Osteoblast (primary cell): ENCODE data around the gene OPN1LW. TPM values are rescaled to one million over a fixed set of nuclear protein-coding genes. Genes with fewer than 3 reads are reported as not detected.
A peak's percentile ranks its signal among the peaks of the same experiment; 100 is the strongest.

Experiments
- DNase-seq: peaks from one replicate; pipeline ENCODE4 v3.0.0; 2011; ENCODE audit warnings: low spot score, mixed read lengths; ENCODE audit not compliant: insufficient read length; ENCODE audit errors: missing footprints
- H2AFZ ChIP-seq: 2 replicates; pipeline ENCODE4 v1.6.0; 2011; ENCODE audit warnings: mild to moderate bottlenecking, low read length
- H3K27ac ChIP-seq: 2 replicates; pipeline ENCODE4 v1.5.1; 2011; ENCODE audit warnings: mild to moderate bottlenecking, low read depth, low read length, moderate library complexity
- H3K27me3 ChIP-seq: 2 replicates; pipeline ENCODE4 v1.6.0; 2012; ENCODE audit warnings: mild to moderate bottlenecking, control low read depth, inconsistent platforms, low read length, moderate library complexity; ENCODE audit not compliant: insufficient read depth
- H3K36me3 ChIP-seq: 2 replicates; pipeline ENCODE4 v1.5.1; 2011; ENCODE audit warnings: mild to moderate bottlenecking, low read length, control low read depth, moderate library complexity; ENCODE audit not compliant: insufficient read depth
- H3K4me1 ChIP-seq: 2 replicates; pipeline ENCODE4 v1.5.1; 2011; ENCODE audit warnings: mild to moderate bottlenecking, low read length, control low read depth, moderate library complexity; ENCODE audit not compliant: insufficient read depth
- H3K4me2 ChIP-seq: 2 replicates; pipeline ENCODE4 v1.6.0; 2011; ENCODE audit warnings: mild to moderate bottlenecking, low read length; ENCODE audit not compliant: insufficient read depth
- H3K4me3 ChIP-seq: fragments of 200-600 bp; sonication (generic); 3 replicates; pipeline ENCODE4 v1.5.1; 2012; ENCODE audit warnings: mild to moderate bottlenecking, low read length, inconsistent platforms; ENCODE audit not compliant: insufficient read depth
- H3K79me2 ChIP-seq: 2 replicates; pipeline ENCODE4 v1.6.0; 2012; ENCODE audit warnings: mild to moderate bottlenecking, low read length, control low read depth, inconsistent platforms; ENCODE audit not compliant: insufficient read depth
- H3K9me3 ChIP-seq: 2 replicates; pipeline ENCODE4 v1.5.1; 2011; ENCODE audit warnings: low read depth, low read length, control low read depth
- H4K20me1 ChIP-seq: 2 replicates; pipeline ENCODE4 v1.6.0; 2012; ENCODE audit warnings: mild to moderate bottlenecking, low read length, control low read depth; ENCODE audit not compliant: insufficient read depth
- total RNA-seq: library from RNA; depleted of rRNA; stranded (reverse); fragments of >200 nt; gene quantifications from 2 replicates; pipeline ENCODE4 v1.2.3, GENCODE V29; 2012
- TF ChIP-seq, protein P1 (sequence below): IDR thresholded peaks from 2 replicates; pipeline ENCODE4 v1.5.1; 2011; ENCODE audit warnings: mild to moderate bottlenecking, low read depth, low read length, moderate library complexity; ENCODE audit errors: extremely low read depth

OPN1LW gene
- total RNA-seq, 1 donor: not detected

GRCh38 chrX:154097589-154098541 lies 46.2 kb upstream of the OPN1LW start, which contains the start of gene MECP2:
TSS of gene MECP2 (minus strand) at chrX:154097717.
- DNase-seq: peak; percentile 99
- peak within 1 kb of the TSS; percentile 82 for H3K4me3 ChIP-seq
- H3K9me3 ChIP-seq: no peaks in the 10 kb centered on the region
- H3K36me3 ChIP-seq: no peaks in the 10 kb centered on the region
- peak within 1 kb of the TSS; percentile 93 for H2AFZ ChIP-seq
- H4K20me1 ChIP-seq: peaks cover 31% of the 10 kb centered on the region
- TF ChIP-seq, protein P1, sequence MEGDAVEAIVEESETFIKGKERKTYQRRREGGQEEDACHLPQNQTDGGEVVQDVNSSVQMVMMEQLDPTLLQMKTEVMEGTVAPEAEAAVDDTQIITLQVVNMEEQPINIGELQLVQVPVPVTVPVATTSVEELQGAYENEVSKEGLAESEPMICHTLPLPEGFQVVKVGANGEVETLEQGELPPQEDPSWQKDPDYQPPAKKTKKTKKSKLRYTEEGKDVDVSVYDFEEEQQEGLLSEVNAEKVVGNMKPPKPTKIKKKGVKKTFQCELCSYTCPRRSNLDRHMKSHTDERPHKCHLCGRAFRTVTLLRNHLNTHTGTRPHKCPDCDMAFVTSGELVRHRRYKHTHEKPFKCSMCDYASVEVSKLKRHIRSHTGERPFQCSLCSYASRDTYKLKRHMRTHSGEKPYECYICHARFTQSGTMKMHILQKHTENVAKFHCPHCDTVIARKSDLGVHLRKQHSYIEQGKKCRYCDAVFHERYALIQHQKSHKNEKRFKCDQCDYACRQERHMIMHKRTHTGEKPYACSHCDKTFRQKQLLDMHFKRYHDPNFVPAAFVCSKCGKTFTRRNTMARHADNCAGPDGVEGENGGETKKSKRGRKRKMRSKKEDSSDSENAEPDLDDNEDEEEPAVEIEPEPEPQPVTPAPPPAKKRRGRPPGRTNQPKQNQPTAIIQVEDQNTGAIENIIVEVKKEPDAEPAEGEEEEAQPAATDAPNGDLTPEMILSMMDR: no peak
- H3K27ac ChIP-seq: peak within 1 kb of the TSS; percentile 83
- peak within 1 kb of the TSS; percentile 96 for H3K4me2 ChIP-seq
- peaks cover 24% of the 10 kb centered on the region for H3K4me1 ChIP-seq
- H3K79me2 ChIP-seq: peaks cover 37% of the 10 kb centered on the region
- peaks cover 12% of the 10 kb centered on the region for H3K27me3 ChIP-seq

- H3K79me2 ChIP-seq: peaks cover 32% of the 10 kb centered on the region
- no peaks in the 10 kb centered on the region for H3K9me3 ChIP-seq
- H3K27ac ChIP-seq: no peak overlapping the region
- H4K20me1 ChIP-seq: peaks cover 26% of the 10 kb centered on the region
- no peak overlapping the region for H3K4me3 ChIP-seq
- H3K36me3 ChIP-seq: no peaks in the 10 kb centered on the region
- H3K4me1 ChIP-seq: peaks cover 21% of the 10 kb centered on the region
- peak overlapping the region; percentile 93 for H2AFZ ChIP-seq
- H3K4me2 ChIP-seq: peak overlapping the region; percentile 90
- H3K27me3 ChIP-seq: peaks cover 12% of the 10 kb centered on the region
- TF ChIP-seq, protein P1: no peak
- no peak for DNase-seq
Measured at GRCh38 chrX:154098551-154098950, 45.5 kb upstream of the OPN1LW start.

- Histone ChIP-seq H3K9me3 (no peaks in the 10 kb centered on the region), H3K27me3 (peaks cover 32% of the 10 kb centered on the region)
Measured at GRCh38 chrX:154113729-154114128, 30.3 kb upstream of the OPN1LW start.

More at GRCh38 chrX:154113729-154114128, 30.3 kb upstream of the OPN1LW start:
- no peak for DNase-seq
- no peak overlapping the region for H3K4me2 ChIP-seq
- H4K20me1 ChIP-seq: no peaks in the 10 kb centered on the region
- no peaks in the 10 kb centered on the region for H3K4me1 ChIP-seq
- H2AFZ ChIP-seq: no peak overlapping the region
- H3K79me2 ChIP-seq: no peaks in the 10 kb centered on the region
- no peaks in the 10 kb centered on the region for H3K36me3 ChIP-seq
- H3K27ac ChIP-seq: no peak overlapping the region
- no peak overlapping the region for H3K4me3 ChIP-seq
- TF ChIP-seq, protein P1: no peak
